Peyer's patch (tissue), 4 donors: Measurements from ENCODE around the gene DOCK11.

Experiments used
- POLR2A ChIP-seq, 2 donors: fragments of 450-650 bp; IDR thresholded peaks; one replicate each; pipeline ENCODE4 v1.5.1; 2017; ENCODE audit warnings: antibody characterized with exemption in 2 of 2, mild to moderate bottlenecking in 2 of 2, moderate library complexity in 2 of 2
- TF ChIP-seq, protein P1 (sequence below), 6 experiments: fragments of 450-650 bp in 4 of 6; fragments of 200-600 bp in 2 of 6; sonication (generic) in 1 of 6; IDR thresholded peaks; one replicate each; pipeline ENCODE4 v1.5.1; 2017 to 2019; ENCODE audit warnings: antibody characterized with exemption in 6 of 6, mild to moderate bottlenecking in 3 of 6, moderate library complexity in 1 of 6

DNA sequence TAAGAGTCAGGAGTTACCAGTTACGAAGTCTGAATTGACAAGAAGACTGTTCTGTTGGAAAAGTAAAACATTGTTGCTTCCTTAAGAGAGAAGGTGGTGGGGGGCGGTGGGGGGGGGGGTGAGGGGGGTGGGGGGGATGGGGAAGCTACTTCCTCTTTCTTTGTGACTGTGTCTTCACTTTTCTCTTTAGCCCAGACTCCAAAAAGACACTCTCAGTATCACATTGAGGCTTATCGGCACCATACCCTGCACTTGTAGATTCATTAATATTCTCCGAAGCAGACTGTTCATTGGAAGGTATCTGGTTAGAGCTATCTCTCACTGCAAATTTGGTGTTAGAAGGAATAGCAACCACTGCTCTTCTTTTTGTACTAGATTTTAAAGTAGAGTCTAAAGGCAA, 137.2 kb downstream of the DOCK11 start:
- no peak for TF ChIP-seq POLR2A (IDR thresholded peaks at IDR 0.05)
- TF ChIP-seq, protein P1, sequence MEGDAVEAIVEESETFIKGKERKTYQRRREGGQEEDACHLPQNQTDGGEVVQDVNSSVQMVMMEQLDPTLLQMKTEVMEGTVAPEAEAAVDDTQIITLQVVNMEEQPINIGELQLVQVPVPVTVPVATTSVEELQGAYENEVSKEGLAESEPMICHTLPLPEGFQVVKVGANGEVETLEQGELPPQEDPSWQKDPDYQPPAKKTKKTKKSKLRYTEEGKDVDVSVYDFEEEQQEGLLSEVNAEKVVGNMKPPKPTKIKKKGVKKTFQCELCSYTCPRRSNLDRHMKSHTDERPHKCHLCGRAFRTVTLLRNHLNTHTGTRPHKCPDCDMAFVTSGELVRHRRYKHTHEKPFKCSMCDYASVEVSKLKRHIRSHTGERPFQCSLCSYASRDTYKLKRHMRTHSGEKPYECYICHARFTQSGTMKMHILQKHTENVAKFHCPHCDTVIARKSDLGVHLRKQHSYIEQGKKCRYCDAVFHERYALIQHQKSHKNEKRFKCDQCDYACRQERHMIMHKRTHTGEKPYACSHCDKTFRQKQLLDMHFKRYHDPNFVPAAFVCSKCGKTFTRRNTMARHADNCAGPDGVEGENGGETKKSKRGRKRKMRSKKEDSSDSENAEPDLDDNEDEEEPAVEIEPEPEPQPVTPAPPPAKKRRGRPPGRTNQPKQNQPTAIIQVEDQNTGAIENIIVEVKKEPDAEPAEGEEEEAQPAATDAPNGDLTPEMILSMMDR (IDR thresholded peaks at IDR 0.05) = no peak
